SU-DHL-6 (cell line): ENCODE results near the gene MAST2.
"Not testable (repeated sequence)": the region's sequence is repeated elsewhere in the genome, so short reads cannot be mapped to it uniquely, and the experiment has no call there.

ENCODE experiments used
- CTCF ChIP-seq: fragments of 200-600 bp; sonication (generic); IDR thresholded peaks from one replicate; pipeline ENCODE4 v1.5.1; 2017; ENCODE audit warnings: antibody characterized with exemption, mild to moderate bottlenecking, low read length, moderate library complexity; ENCODE audit not compliant: insufficient read depth, poor library complexity, severe bottlenecking
- EZH2phosphoT487 ChIP-seq: fragments of 200-600 bp; sonication (generic), shearing (Covaris generic); conservative IDR thresholded peaks from 2 replicates; pipeline ENCODE4 v1.6.1; 2018; ENCODE audit warnings: mild to moderate bottlenecking, antibody characterized with exemption, low read length, moderate library complexity, mixed read lengths

GRCh38 chr1:45857755-45858492 lies 54.5 kb downstream of the MAST2 start:
- not testable (repeated sequence) for TF ChIP-seq CTCF, EZH2phosphoT487
